GM12878 (cell line): Measurements from ENCODE around the gene DBN1. TPM values are rescaled to one million over a fixed set of nuclear protein-coding genes. Genes with fewer than 3 reads are reported as not detected.

Experiments
- ATAC-seq: fragments of 200-7000 bp; cut with Tn5 transposase; 3 replicates; pipeline ENCODE4 v1.9.1; 2020; ENCODE audit warnings: mild to moderate bottlenecking, moderate library complexity
- BruUV-seq: library from RNA; stranded (reverse); fragments of 400-500 nt; replicated peaks from 2 replicates; lab custom pipeline; 2021; lab: Mats Ljungman, UMichigan
- CTCF ChIA-PET: fragments of 300-600 bp; sonication (Branson Sonifier 250); formaldehyde crosslinking; extraction: SDS; loops from one replicate; lab custom pipeline; 2021; ENCODE audit warnings: inconsistent platforms; lab: Yijun Ruan, JAX
- POLR2A ChIA-PET: fragments of 350-600 bp; formaldehyde crosslinking; extraction: SDS; loops from one replicate; lab custom pipeline; 2021; ENCODE audit warnings: inconsistent platforms; lab: Charles Lee
- RAD21 ChIA-PET: fragments of 300-600 bp; sonication (Branson Sonifier 250); formaldehyde crosslinking; loops from one replicate; lab custom pipeline; 2023; ENCODE audit warnings: antibody characterized with exemption; ENCODE audit not compliant: unreplicated experiment; lab: Charles Lee
- SMC1A ChIA-PET: fragments of 300-600 bp; sonication (Branson Sonifier 250); formaldehyde crosslinking; loops from one replicate; lab custom pipeline; 2023; ENCODE audit not compliant: unreplicated experiment, uncharacterized antibody; lab: Charles Lee
- DNase-seq: peaks from one replicate; pipeline ENCODE4 v3.0.0-alpha.2; 2011; ENCODE audit warnings: low read depth, low spot score
- FAIRE-seq: peaks from 3 replicates; lab custom pipeline; 2011; peaks lifted over from hg19 to GRCh38; lab: Jason Lieb, UNC
- H2AFZ ChIP-seq: 2 replicates; pipeline ENCODE4 v1.6.0; 2011; ENCODE audit warnings: low read depth, low read length, control low read depth; ENCODE audit not compliant: control insufficient read depth
- H3K27ac ChIP-seq: 2 replicates; pipeline ENCODE4 v1.5.1; 2011; ENCODE audit warnings: control low read depth; ENCODE audit not compliant: control insufficient read depth, insufficient read depth
- H3K27me3 ChIP-seq, 2 experiments: replicated peaks in 1 of 2; 2 replicates each; pipeline versions ENCODE4 v1.6.0 to v1.6.1; 2011; ENCODE audit warnings: low read length in 1 of 2; ENCODE audit not compliant: control insufficient read depth in 2 of 2, insufficient read depth in 2 of 2
- H3K36me3 ChIP-seq, 2 experiments: 2 replicates each; pipeline ENCODE4 v1.5.1; 2011; ENCODE audit warnings: low read length in 1 of 2; ENCODE audit not compliant: control insufficient read depth in 2 of 2, insufficient read depth in 2 of 2
- H3K4me1 ChIP-seq: 2 replicates; pipeline ENCODE4 v1.6.1; 2011; ENCODE audit warnings: mild to moderate bottlenecking, low read length, moderate library complexity, mixed read lengths; ENCODE audit not compliant: control insufficient read depth, insufficient read depth
- H3K4me2 ChIP-seq: 2 replicates; pipeline ENCODE4 v1.6.0; 2011; ENCODE audit warnings: control low read depth; ENCODE audit not compliant: control insufficient read depth, insufficient read depth
- H3K4me3 ChIP-seq: fragments of 200-600 bp; sonication (generic); 2 replicates; pipeline ENCODE4 v1.5.1; 2016
- H3K79me2 ChIP-seq: 2 replicates; pipeline ENCODE4 v1.6.0; 2011; ENCODE audit warnings: low read length; ENCODE audit not compliant: control insufficient read depth, insufficient read depth
- H3K9ac ChIP-seq: 2 replicates; pipeline ENCODE4 v1.8.0; 2011; ENCODE audit warnings: low read length, control low read depth, mixed read lengths; ENCODE audit not compliant: control insufficient read depth, insufficient read depth
- H3K9me3 ChIP-seq: replicated peaks from 3 replicates; pipeline ENCODE4 v1.5.1; 2011; ENCODE audit warnings: mild to moderate bottlenecking, low read length; ENCODE audit not compliant: control insufficient read depth, insufficient read depth
- H4K20me1 ChIP-seq: 2 replicates; pipeline ENCODE4 v1.6.0; 2011; ENCODE audit not compliant: control insufficient read depth, insufficient read depth
- CHD4 ChIP-seq: fragments of 200-600 bp; sonication (generic); IDR thresholded peaks from 2 replicates; pipeline ENCODE4 v1.6.1; 2016; ENCODE audit warnings: mild to moderate bottlenecking
- E4F1 ChIP-seq: fragments of 450-650 bp; IDR thresholded peaks from 2 replicates; pipeline ENCODE4 v1.6.1; 2018; ENCODE audit warnings: borderline replicate concordance, mild to moderate bottlenecking; ENCODE audit not compliant: partially characterized antibody
- NRF1 ChIP-seq: conservative IDR thresholded peaks from 2 replicates; pipeline ENCODE4 v1.6.1; 2011; ENCODE audit warnings: mild to moderate bottlenecking, low read depth, low read length, improper control_type of control experiment
- PAX5 ChIP-seq: IDR thresholded peaks from 2 replicates; pipeline ENCODE4 v1.6.1; 2011; ENCODE audit warnings: low read depth, low read length, borderline replicate concordance
- PBX3 ChIP-seq: IDR thresholded peaks from 2 replicates; pipeline ENCODE4 v1.6.1; 2011; ENCODE audit warnings: mild to moderate bottlenecking, low read depth, low read length, moderate library complexity; ENCODE audit not compliant: insufficient replicate concordance
- SRF ChIP-seq, 2 experiments: IDR thresholded peaks; 2 replicates each; pipeline ENCODE4 v1.6.1; 2011; ENCODE audit warnings: low read depth in 2 of 2, low read length in 2 of 2, mild to moderate bottlenecking in 1 of 2, moderate library complexity in 1 of 2
- WGBS: methylation state at CpG from one replicate; pipeline ENCODE4 v1.1.6; 2016; ENCODE audit warnings: low lambda C conversion rate; ENCODE audit not compliant: insufficient replicate concordance, insufficient coverage; ENCODE audit errors: missing lambda C conversion rate; 5-methylcytosine and 5-hydroxymethylcytosine counted together
- in situ Hi-C: fragments of 300-500 bp; cut with MboI; formaldehyde crosslinking; loops from 9 replicates; pipeline ENCODE4 v1.14.3; 2018; ENCODE audit warnings: mixed read lengths
- intact Hi-C: fragments of 100-400 bp; cut with micrococcal nuclease; formaldehyde crosslinking; loops from one replicate; pipeline ENCODE4 v1.14.2; 2022; ENCODE audit not compliant: unreplicated experiment
- polyA plus RNA-seq, 11 experiments: library from polyadenylated mRNA; depleted of rRNA in 4 of 11; unstranded in 6 of 11; stranded (reverse) in 5 of 11; fragments of >200 nt; fragmentation: Nextera tagmentation in 4 of 11; fragmentation: Illumina TruSeq in 1 of 11; extraction: Ambion mirVana in 4 of 11; extraction: Trizol in 1 of 11; gene quantifications; 1 replicate in 1 of 11; 2 replicates in 10 of 11; pipeline versions ENCODE4 v1.2.1 to v1.2.3, GENCODE V29; 2011 to 2016; ENCODE audit warnings: inconsistent platforms in 2 of 11, missing spikeins in 2 of 11, low read depth in 1 of 11
- total RNA-seq, 4 experiments: library from RNA; depleted of rRNA in 3 of 4; stranded (reverse); fragments of >200 nt in 3 of 4; fragmentation: Illumina TruSeq in 1 of 4; extraction: Trizol in 1 of 4; gene quantifications; 2 replicates each; pipeline versions ENCODE4 v1.2.1 to v1.2.3, GENCODE V29; 2013 to 2021

Gene DBN1
- total and polyA plus RNA-seq, 10 of the 15 experiments (the other 5 are each of a cell fraction or from before 2014, with no cell fraction given): 0.18 to 81.0 (median 27.9) TPM

GRCh38 chr5:177497292-177498012, 24.0 kb upstream of the DBN1 start, which contains the start of gene PDLIM7 (continued):
- TF ChIP-seq E4F1: no peak
- 0 out of 2 replicates have a peak, but pooled peaks have one; percentile 78 for TF ChIP-seq CHD4
- no peak for TF ChIP-seq PAX5

- RAD21 ChIA-PET: interaction anchor here (0.7 to 1.8 kb wide), 9 partner anchors 11 to 108 kb away, joined by 3 to 17 read pairs (median 6); no protein-coding TSS in a partner anchor
Measured at GRCh38 chr5:177496727-177497291, 23.4 kb upstream of the DBN1 start.

More at GRCh38 chr5:177496727-177497291, 23.4 kb upstream of the DBN1 start:
- WGBS: 5% methylated on average over 17 of the region's 29 CpGs
- DNase-seq: no peak
- TF ChIP-seq PBX3 (no peak), SRF (IDR thresholded peaks at IDR 0.05; ENCODE audit: low read depth in 2 of 2, low read length in 2 of 2) (peak in 1 of 2 experiments; percentile 77; a peak in 3 of 4 replicates), NRF1 (no peak)
- H3K27me3 ChIP-seq: no peaks in the 10 kb centered on the region; a peak in 1 of 4 replicates
- no peak for FAIRE-seq
- peak overlapping the region; percentile 90 for H3K4me2 ChIP-seq
- H3K79me2 ChIP-seq: peaks cover 6% of the 10 kb centered on the region
- BruUV-seq: no TSS peak
- H3K9ac ChIP-seq: peak overlapping the region; percentile 68
- ATAC-seq: peak; percentile 6
- peak overlapping the region; percentile 86 for H3K4me3 ChIP-seq
- in situ Hi-C loops: no loop called here
- H2AFZ ChIP-seq: no peak overlapping the region
- ChIA-PET CTCF (interaction anchor here (0.7 to 4.9 kb wide), 13 partner anchors 9 to 187 kb away, joined by 3 to 36 read pairs (median 5); partner anchors contain the start of genes DOK3 and F12), SMC1A (interaction anchor here (0.7 to 2.2 kb wide), 9 partner anchors 11 to 961 kb away, joined by 3 to 10 read pairs (median 4); no protein-coding TSS in a partner anchor), POLR2A (interaction anchor here (1.0 to 4.2 kb wide), 10 partner anchors 12 to 132 kb away, joined by 3 to 19 read pairs (median 4); partner anchors contain the start of genes DOK3 and GRK6)
- H3K9me3 ChIP-seq: no peaks in the 10 kb centered on the region
- H3K27ac ChIP-seq: peak overlapping the region; percentile 74
- intact Hi-C loops: loop anchor here (1.0 kb wide), 1 partner anchor 40 kb away; no protein-coding TSS in a partner anchor
- H3K36me3 ChIP-seq: peaks cover 0 to 2% of the 10 kb centered on the region in 2 experiments; a peak in 2 of 4 replicates
- H3K4me1 ChIP-seq: peaks cover 38% of the 10 kb centered on the region
- H4K20me1 ChIP-seq: no peaks in the 10 kb centered on the region
